DOHH2 (cell line): Measurements from ENCODE around the gene SNRNP27.

Experiments
- H3F3A ChIP-seq: fragments of 200-600 bp; sonication (generic), shearing (Covaris generic); 2 replicates; pipeline ENCODE4 v1.6.0; 2016; ENCODE audit warnings: antibody characterized with exemption, mild to moderate bottlenecking; ENCODE audit not compliant: control insufficient read depth, insufficient read depth
- H3K27ac ChIP-seq: fragments of 200-600 bp; sonication (generic); 2 replicates; pipeline ENCODE4 v1.5.1; 2014; ENCODE audit warnings: low read depth, mild to moderate bottlenecking, low read length, moderate library complexity
- H3K27me3 ChIP-seq: fragments of 200-600 bp; sonication (generic); 2 replicates; pipeline ENCODE4 v1.6.1; 2014; ENCODE audit warnings: mild to moderate bottlenecking, low read length, mixed read lengths; ENCODE audit not compliant: control insufficient read depth
- H3K36me3 ChIP-seq: fragments of 200-600 bp; sonication (generic); 2 replicates; pipeline ENCODE4 v1.6.1; 2014; ENCODE audit warnings: mild to moderate bottlenecking, low read length, moderate library complexity, mixed read lengths; ENCODE audit not compliant: control insufficient read depth
- H3K4me1 ChIP-seq: fragments of 200-600 bp; sonication (generic); 2 replicates; pipeline ENCODE4 v1.6.1; 2014; ENCODE audit warnings: mild to moderate bottlenecking, low read length, mixed read lengths; ENCODE audit not compliant: control insufficient read depth
- H3K4me2 ChIP-seq: fragments of 200-600 bp; sonication (generic); 2 replicates; pipeline ENCODE4 v1.6.0; 2014; ENCODE audit warnings: mild to moderate bottlenecking, low read length, moderate library complexity
- H3K4me3 ChIP-seq: fragments of 200-600 bp; sonication (generic); 2 replicates; pipeline ENCODE4 v1.5.1; 2014; ENCODE audit warnings: mild to moderate bottlenecking, low read length, mixed read lengths
- H3K79me2 ChIP-seq: fragments of 200-600 bp; sonication (generic); 2 replicates; pipeline ENCODE4 v1.6.1; 2014; ENCODE audit warnings: mild to moderate bottlenecking, low read length, mixed read lengths; ENCODE audit not compliant: control insufficient read depth
- H3K9me2 ChIP-seq: fragments of 200-600 bp; sonication (generic); replicated peaks from 2 replicates; pipeline ENCODE4 v1.6.1; 2014; ENCODE audit warnings: mild to moderate bottlenecking, low read length, mixed read lengths; ENCODE audit not compliant: control insufficient read depth
- H3K9me3 ChIP-seq: fragments of 200-600 bp; sonication (generic); 2 replicates; pipeline ENCODE4 v1.6.1; 2014; ENCODE audit warnings: antibody characterized with exemption, low read length, mixed read lengths; ENCODE audit not compliant: control insufficient read depth, insufficient read depth
- H4K20me1 ChIP-seq: fragments of 200-600 bp; sonication (generic); 2 replicates; pipeline ENCODE4 v1.6.0; 2014; ENCODE audit warnings: low read depth, mild to moderate bottlenecking, antibody characterized with exemption, low read length, moderate library complexity; ENCODE audit not compliant: control insufficient read depth, insufficient read depth
- EZH2phosphoT487 ChIP-seq: fragments of 200-600 bp; sonication (generic); IDR thresholded peaks from 2 replicates; pipeline ENCODE4 v1.6.1; 2017; ENCODE audit warnings: borderline replicate concordance, mild to moderate bottlenecking, antibody characterized with exemption, low read length, moderate library complexity, mixed read lengths
- TF ChIP-seq, protein P1 (sequence below): fragments of 200-600 bp; sonication (generic); IDR thresholded peaks from one replicate; pipeline ENCODE4 v1.5.1; 2014; ENCODE audit warnings: antibody characterized with exemption, mild to moderate bottlenecking, low read depth, low read length; ENCODE audit not compliant: poor library complexity, severe bottlenecking

SNRNP27 gene

DNA sequence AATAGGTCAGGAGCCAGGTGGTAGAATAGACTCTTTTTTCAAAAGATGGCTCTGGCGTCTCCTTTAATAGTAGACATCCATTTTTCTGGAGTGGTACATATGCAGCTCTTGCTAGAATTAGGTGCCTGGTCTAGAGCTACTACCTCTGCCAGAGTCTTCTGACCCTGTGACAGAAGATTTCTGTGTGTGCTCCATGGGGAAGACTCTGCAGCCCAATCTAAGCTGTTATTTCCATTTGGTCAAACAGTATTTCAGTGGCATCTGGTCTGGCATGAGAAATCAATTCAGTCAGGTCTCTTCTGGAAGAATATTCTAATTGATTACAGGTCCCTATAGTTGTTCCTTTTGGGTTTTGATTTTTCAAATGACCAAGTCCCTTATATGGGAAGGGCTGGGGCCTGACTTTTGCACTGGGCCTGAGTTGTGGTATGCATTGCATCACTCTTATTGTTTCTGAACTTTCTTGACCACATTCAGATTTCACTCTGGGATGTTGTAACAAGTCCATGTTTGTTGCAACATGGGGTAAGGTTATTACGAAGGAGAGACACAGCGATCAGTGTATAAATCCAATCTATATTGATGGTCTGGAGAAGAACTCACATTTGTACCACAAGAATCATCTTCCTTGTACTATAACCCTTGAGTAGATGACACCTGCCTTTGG is 33.2 kb downstream of the SNRNP27 start:
- Histone ChIP-seq H3K27me3 (no peaks in the 10 kb centered on the region), H3K79me2 (no peaks in the 10 kb centered on the region), H3F3A (no peaks in the 10 kb centered on the region), H3K4me3 (no peak overlapping the region), H3K27ac (no peak overlapping the region), H3K9me2 (no peaks in the 10 kb centered on the region), H4K20me1 (no peaks in the 10 kb centered on the region), H3K9me3 (no peaks in the 10 kb centered on the region), H3K36me3 (no peaks in the 10 kb centered on the region; the same call in 1 of the 2 replicates), H3K4me2 (no peak overlapping the region), H3K4me1 (no peaks in the 10 kb centered on the region)
- TF ChIP-seq, protein P1, sequence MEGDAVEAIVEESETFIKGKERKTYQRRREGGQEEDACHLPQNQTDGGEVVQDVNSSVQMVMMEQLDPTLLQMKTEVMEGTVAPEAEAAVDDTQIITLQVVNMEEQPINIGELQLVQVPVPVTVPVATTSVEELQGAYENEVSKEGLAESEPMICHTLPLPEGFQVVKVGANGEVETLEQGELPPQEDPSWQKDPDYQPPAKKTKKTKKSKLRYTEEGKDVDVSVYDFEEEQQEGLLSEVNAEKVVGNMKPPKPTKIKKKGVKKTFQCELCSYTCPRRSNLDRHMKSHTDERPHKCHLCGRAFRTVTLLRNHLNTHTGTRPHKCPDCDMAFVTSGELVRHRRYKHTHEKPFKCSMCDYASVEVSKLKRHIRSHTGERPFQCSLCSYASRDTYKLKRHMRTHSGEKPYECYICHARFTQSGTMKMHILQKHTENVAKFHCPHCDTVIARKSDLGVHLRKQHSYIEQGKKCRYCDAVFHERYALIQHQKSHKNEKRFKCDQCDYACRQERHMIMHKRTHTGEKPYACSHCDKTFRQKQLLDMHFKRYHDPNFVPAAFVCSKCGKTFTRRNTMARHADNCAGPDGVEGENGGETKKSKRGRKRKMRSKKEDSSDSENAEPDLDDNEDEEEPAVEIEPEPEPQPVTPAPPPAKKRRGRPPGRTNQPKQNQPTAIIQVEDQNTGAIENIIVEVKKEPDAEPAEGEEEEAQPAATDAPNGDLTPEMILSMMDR, result no peak

DNA sequence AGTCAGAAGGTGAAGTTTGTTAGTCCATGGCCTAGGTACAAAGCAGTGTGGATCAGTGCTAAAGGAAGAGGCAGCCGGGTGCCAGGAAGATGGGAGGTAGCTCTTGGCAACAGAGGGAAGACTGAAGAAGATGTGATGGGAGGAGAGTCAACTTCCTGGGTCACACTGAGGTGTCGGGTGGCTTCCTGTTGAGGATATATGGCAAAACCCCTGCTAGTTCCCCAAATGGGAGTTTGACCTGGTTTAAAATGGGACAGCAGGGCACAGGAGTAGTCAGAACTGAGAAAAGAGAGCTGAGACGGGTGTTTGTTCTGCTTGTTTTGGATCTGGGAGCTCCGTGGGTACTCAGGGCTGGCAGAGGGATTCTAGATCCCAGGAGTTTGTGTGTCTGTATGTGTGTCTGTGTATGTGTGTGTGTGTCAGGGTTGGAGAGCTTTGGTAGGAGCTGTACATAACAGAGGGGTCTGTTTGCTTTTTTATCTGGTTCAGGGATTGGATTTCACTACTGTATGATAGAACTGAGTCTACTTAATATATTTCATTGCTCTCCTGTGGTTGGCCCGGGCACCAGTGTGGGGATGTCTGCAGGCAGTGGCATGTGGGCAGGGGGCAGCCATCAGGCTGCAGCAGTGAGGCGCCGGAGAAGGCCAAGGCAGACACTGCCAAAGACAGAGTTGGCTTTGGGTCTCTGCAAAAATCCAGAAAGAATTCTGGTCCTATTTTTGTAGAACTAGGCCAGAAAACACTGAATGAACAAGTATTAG is 38.3 kb downstream of the SNRNP27 start:
- Histone ChIP-seq H3K4me2 (no peak overlapping the region), H3K36me3 (peaks cover 5% of the 10 kb centered on the region; the same call in 1 of the 2 replicates), H3K4me1 (no peaks in the 10 kb centered on the region), H3K27me3 (no peaks in the 10 kb centered on the region), H4K20me1 (no peaks in the 10 kb centered on the region), H3K9me2 (no peaks in the 10 kb centered on the region), H3K9me3 (no peaks in the 10 kb centered on the region), H3K4me3 (no peak overlapping the region), H3F3A (no peaks in the 10 kb centered on the region), H3K79me2 (no peaks in the 10 kb centered on the region), H3K27ac (no peak overlapping the region)
- TF ChIP-seq, protein P1, result no peak
- no peak for TF ChIP-seq EZH2phosphoT487

DNA sequence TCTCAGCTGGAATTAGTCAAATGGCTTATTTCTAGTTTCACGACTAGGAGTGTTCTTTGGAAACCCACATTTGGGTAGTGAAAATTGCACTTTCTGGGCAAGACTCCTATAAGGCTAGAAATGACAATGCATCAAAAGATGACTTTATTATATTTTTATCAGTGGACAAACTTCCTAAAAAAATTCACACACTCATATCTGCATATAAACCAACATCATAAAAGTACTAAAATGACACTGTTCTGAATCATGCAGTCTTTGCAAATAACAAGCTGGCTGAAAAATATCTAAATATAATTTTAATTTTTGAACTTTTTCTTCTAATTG is 38.8 kb downstream of the SNRNP27 start:
- TF ChIP-seq, protein P1, result no peak
- TF ChIP-seq EZH2phosphoT487, result no peak
- Histone ChIP-seq H3K9me3 (no peaks in the 10 kb centered on the region), H3K9me2 (no peaks in the 10 kb centered on the region), H3K79me2 (no peaks in the 10 kb centered on the region), H3K4me1 (no peaks in the 10 kb centered on the region), H4K20me1 (no peaks in the 10 kb centered on the region), H3K27ac (no peak overlapping the region), H3K4me3 (no peak overlapping the region), H3K4me2 (no peak overlapping the region), H3K27me3 (no peaks in the 10 kb centered on the region), H3F3A (no peaks in the 10 kb centered on the region), H3K36me3 (peaks cover 5% of the 10 kb centered on the region; the same call in 1 of the 2 replicates)
